IPS DF 4.7 (cell line): ENCODE data around the gene SVIL.
"Not testable (repeated sequence)": the region's sequence is repeated elsewhere in the genome, so short reads cannot be mapped to it uniquely, and the experiment has no call there.

ENCODE experiments used
- DNase-seq: peaks from one replicate; pipeline ENCODE4 v3.0.0-alpha.2; 2013; ENCODE audit warnings: low spot score; ENCODE audit errors: extremely low read depth

SVIL gene

GRCh38 chr10:29649561-29650551, 15.1 kb upstream of the SVIL start:
- no peak for DNase-seq

- no peak for DNase-seq
These were observed 14.2 kb upstream of the SVIL start for GRCh38 chr10:29648983-29649268.

- no peak for DNase-seq
These were observed 13.6 kb upstream of the SVIL start for GRCh38 chr10:29648114-29648982.

- no peak for DNase-seq
These were observed 12.7 kb upstream of the SVIL start for GRCh38 chr10:29647478-29647877.

- no peak for DNase-seq
These were observed 12.2 kb upstream of the SVIL start for GRCh38 chr10:29646960-29647461.

GRCh38 chr10:29646238-29646902, 11.6 kb upstream of the SVIL start:
- DNase-seq = no peak

GRCh38 chr10:29643771-29644501, 9.2 kb upstream of the SVIL start:
- DNase-seq = no peak

GRCh38 chr10:29642990-29643389, 8.2 kb upstream of the SVIL start:
- no peak for DNase-seq

- no peak for DNase-seq
These were observed 2.8 kb upstream of the SVIL start for GRCh38 chr10:29637537-29637936.

- DNase-seq = no peak
These were observed 1.4 kb upstream of the SVIL start for GRCh38 chr10:29636178-29636577.

GRCh38 chr10:29635711-29636144, 957 bp upstream of the SVIL start:
- DNase-seq = no peak

GRCh38 chr10:29634105-29634504, 666 bp downstream of the SVIL start:
- no peak for DNase-seq

- DNase-seq = no peak
These were observed 3.8 kb downstream of the SVIL start for GRCh38 chr10:29631049-29631339.

- no peak for DNase-seq
These were observed 4.3 kb downstream of the SVIL start for GRCh38 chr10:29630205-29631048.

- DNase-seq = no peak
These were observed 5.8 kb downstream of the SVIL start for GRCh38 chr10:29628912-29629526.

GRCh38 chr10:29628311-29628710, 6.5 kb downstream of the SVIL start:
- no peak for DNase-seq

GRCh38 chr10:29627201-29628132, 7.3 kb downstream of the SVIL start:
- no peak for DNase-seq

- DNase-seq = not testable (repeated sequence)
These were observed 10.4 kb downstream of the SVIL start for GRCh38 chr10:29624357-29624756.

GRCh38 chr10:29623797-29624196, 11.0 kb downstream of the SVIL start:
- DNase-seq = no peak
